HEK293T (cell line): ENCODE results near the gene CS.
"Not testable (repeated sequence)": the region's sequence is repeated elsewhere in the genome, so short reads cannot be mapped to it uniquely, and the experiment has no call there.

Experiments used
- CTCF ChIA-PET: fragments of 350-600 bp; formaldehyde crosslinking; extraction: SDS; loops from one replicate; lab custom pipeline; 2021; ENCODE audit warnings: antibody characterized with exemption, inconsistent platforms; lab: Yijun Ruan, JAX
- POLR2A ChIA-PET: fragments of 350-600 bp; formaldehyde crosslinking; extraction: SDS; loops from one replicate; lab custom pipeline; 2020; ENCODE audit warnings: antibody characterized with exemption, inconsistent platforms; lab: Yijun Ruan, JAX
- DNase-seq: peaks from one replicate; pipeline ENCODE4 v3.0.0; 2012; ENCODE audit warnings: mixed read lengths; ENCODE audit errors: extremely low spot score
- ARNT ChIP-seq: fragments of 450-650 bp; IDR thresholded peaks from 2 replicates; pipeline ENCODE4 v1.6.1; 2017; ENCODE audit warnings: mild to moderate bottlenecking
- BHLHE40 ChIP-seq: fragments of 450-650 bp; IDR thresholded peaks from 2 replicates; pipeline ENCODE4 v1.6.1; 2016; ENCODE audit warnings: mild to moderate bottlenecking, moderate library complexity, borderline replicate concordance
- CTBP1 ChIP-seq: fragments of 450-650 bp; IDR thresholded peaks from 2 replicates; pipeline ENCODE4 v1.6.1; 2016; ENCODE audit warnings: borderline replicate concordance
- ELF4 ChIP-seq: fragments of 450-650 bp; IDR thresholded peaks from 2 replicates; pipeline ENCODE4 v1.6.1; 2017; ENCODE audit warnings: antibody characterized with exemption
- FOXA1 ChIP-seq: fragments of 450-650 bp; IDR thresholded peaks from 2 replicates; pipeline ENCODE4 v1.6.1; 2016; ENCODE audit warnings: mild to moderate bottlenecking
- FOXK2 ChIP-seq: fragments of 450-650 bp; IDR thresholded peaks from 2 replicates; pipeline ENCODE4 v1.6.1; 2016; ENCODE audit warnings: mild to moderate bottlenecking
- FOXM1 ChIP-seq: fragments of 450-650 bp; IDR thresholded peaks from 2 replicates; pipeline ENCODE4 v1.6.1; 2017; ENCODE audit warnings: mild to moderate bottlenecking, borderline replicate concordance
- HDGF ChIP-seq: fragments of 450-650 bp; IDR thresholded peaks from 2 replicates; pipeline ENCODE4 v1.6.1; 2017; ENCODE audit warnings: antibody characterized with exemption, borderline replicate concordance
- L3MBTL2 ChIP-seq: fragments of 450-650 bp; conservative IDR thresholded peaks from 2 replicates; pipeline ENCODE4 v1.6.1; 2016; ENCODE audit warnings: mild to moderate bottlenecking
- LEF1 ChIP-seq: fragments of 450-650 bp; IDR thresholded peaks from 2 replicates; pipeline ENCODE4 v1.6.1; 2017; ENCODE audit warnings: mild to moderate bottlenecking, borderline replicate concordance
- NFRKB ChIP-seq: fragments of 450-650 bp; IDR thresholded peaks from 2 replicates; pipeline ENCODE4 v1.6.1; 2016; ENCODE audit warnings: mild to moderate bottlenecking, moderate library complexity
- PKNOX1 ChIP-seq: fragments of 450-650 bp; IDR thresholded peaks from 2 replicates; pipeline ENCODE4 v1.6.1; 2016
- SP1 ChIP-seq: fragments of 450-650 bp; IDR thresholded peaks from 2 replicates; pipeline ENCODE4 v1.6.1; 2017
- SUZ12 ChIP-seq: fragments of 450-650 bp; IDR thresholded peaks from 2 replicates; pipeline ENCODE4 v1.6.1; 2016; ENCODE audit warnings: mild to moderate bottlenecking
- TARDBP ChIP-seq: fragments of 450-650 bp; IDR thresholded peaks from 2 replicates; pipeline ENCODE4 v1.6.1; 2016
- ZNF384 ChIP-seq: fragments of 450-650 bp; IDR thresholded peaks from 2 replicates; pipeline ENCODE4 v1.6.1; 2016

The CS gene

GRCh38 chr12:56299853-56300643, at the start of gene CS:
TSS of gene CS (minus strand) at chr12:56300330. CDS start at chr12:56300201, 129 bp downstream.
- TF ChIP-seq ARNT, result no peak
- TF ChIP-seq PKNOX1, result peak; percentile 93
- TF ChIP-seq L3MBTL2, result peak; percentile 62; the same call in 1 of the 2 replicates
- POLR2A ChIA-PET, result interaction anchor here (0.5 to 3.6 kb wide), 9 partner anchors 8 to 337 kb away, joined by 3 to 10 read pairs (median 3); partner anchors contain the start of genes ESYT1 and RNF41
- DNase-seq, result peak; percentile 96
- CTCF ChIA-PET, result interaction anchor here (1.5 kb wide), 1 partner anchor 34 kb away, joined by 3 read pairs; the partner anchor contains the start of gene COQ10A

GRCh38 chr12:56348776-56349175, 48.6 kb upstream of the CS start:
- POLR2A ChIA-PET, result interaction anchor here (0.5 to 3.3 kb wide), 5 partner anchors 10 to 184 kb away, joined by 3 to 20 read pairs (median 3); partner anchors contain the start of genes PAN2, STAT2 and TIMELESS
- TF ChIP-seq ZNF384, result no peak
- no peak for TF ChIP-seq SP1
- TF ChIP-seq SUZ12, result no peak
- TF ChIP-seq L3MBTL2, result no peak
- no peak for TF ChIP-seq HDGF
- TF ChIP-seq FOXA1, result no peak
- no peak for TF ChIP-seq FOXK2
- no peak for TF ChIP-seq FOXM1
- no peak for TF ChIP-seq ARNT
- no peak for TF ChIP-seq TARDBP
- no peak for DNase-seq
- CTCF ChIA-PET, result no interaction called here

DNA sequence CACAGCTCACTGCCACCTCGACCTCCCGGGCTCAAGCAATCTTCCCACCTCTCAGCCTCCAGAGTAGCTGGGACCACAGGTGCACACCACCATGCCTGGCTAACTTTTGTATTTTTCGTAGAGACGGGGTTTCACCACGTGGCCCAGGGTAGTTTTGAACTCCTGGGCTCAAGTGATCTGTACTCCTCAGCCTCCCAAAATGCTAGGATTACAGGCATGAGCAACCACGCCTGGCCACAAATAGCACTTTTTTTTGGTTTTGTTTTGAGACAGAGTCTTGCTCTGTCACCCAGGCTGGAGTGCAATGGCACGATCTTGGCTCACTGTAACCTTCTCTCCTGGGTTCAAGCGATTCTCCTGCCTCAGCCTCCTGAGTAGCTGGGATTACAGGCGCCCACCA, 47.1 kb upstream of the CS start:
- POLR2A ChIA-PET, result interaction anchor here (0.9 to 3.3 kb wide), 2 partner anchors 12 to 32 kb away, joined by 3 to 20 read pairs; partner anchors contain the start of genes CNPY2 and STAT2
- DNase-seq, result not testable (repeated sequence)
- CTCF ChIA-PET, result interaction anchor here (0.6 to 1.5 kb wide), 3 partner anchors 10 to 117 kb away, joined by 3 to 7 read pairs (median 3); no protein-coding TSS in a partner anchor

DNA sequence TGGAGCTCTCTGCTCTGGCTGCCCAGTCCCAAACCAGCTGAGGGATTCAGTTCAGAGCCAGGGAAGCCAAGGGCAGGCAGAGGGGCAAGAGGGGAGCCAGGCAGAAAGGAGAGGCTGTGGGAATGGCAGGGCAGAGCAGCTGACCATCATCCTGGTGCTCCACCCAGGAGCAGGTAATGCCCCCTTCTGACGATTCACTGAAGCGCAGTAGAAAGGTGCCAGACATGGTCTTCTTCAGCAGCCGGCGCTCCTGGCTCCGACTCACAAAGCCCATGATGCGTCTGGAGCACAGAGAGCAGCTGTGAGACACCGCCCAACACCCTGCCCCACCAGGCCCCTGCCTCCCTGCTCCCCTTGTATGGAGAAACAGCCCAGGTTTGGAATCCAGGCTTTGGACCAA, 46.5 kb upstream of the CS start:
- DNase-seq, result no peak
- POLR2A ChIA-PET, result interaction anchor here (0.9 to 3.3 kb wide), 2 partner anchors 12 to 31 kb away, joined by 3 to 20 read pairs; partner anchors contain the start of genes CNPY2 and STAT2
- CTCF ChIA-PET, result interaction anchor here (1.1 to 1.5 kb wide), 2 partner anchors 9 to 118 kb away, joined by 3 to 7 read pairs; no protein-coding TSS in a partner anchor
- TF ChIP-seq L3MBTL2 (no peak), FOXK2 (no peak), LEF1 (no peak), HDGF (no peak), NFRKB (no peak), SUZ12 (no peak), TARDBP (no peak), ELF4 (no peak), PKNOX1 (no peak), FOXM1 (no peak), FOXA1 (no peak), ARNT (no peak), ZNF384 (no peak), CTBP1 (no peak), BHLHE40 (no peak), SP1 (no peak)

DNA sequence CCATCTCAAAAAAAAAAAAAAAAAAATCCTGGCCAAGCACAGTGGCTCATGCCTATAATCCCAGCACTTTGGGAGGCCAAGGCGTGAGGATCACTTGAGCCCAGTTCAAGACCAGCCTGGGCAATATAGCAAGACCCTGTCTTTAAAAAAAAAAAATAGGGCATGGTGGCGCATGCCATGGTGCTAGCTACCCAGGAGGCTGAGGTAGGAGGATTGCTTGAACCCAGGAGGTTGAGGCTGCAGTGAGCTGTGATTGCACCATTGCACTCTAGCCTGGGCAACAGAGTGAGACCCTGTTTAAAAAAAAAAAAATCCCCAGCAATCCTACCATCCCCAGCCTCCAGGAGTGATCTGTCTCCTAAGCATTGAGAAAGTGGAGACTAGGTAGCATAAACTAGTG, 42.2 kb upstream of the CS start:
- CTCF ChIA-PET, DNase-seq: not testable (repeated sequence)
- POLR2A ChIA-PET, result interaction anchor here (1.7 kb wide), 1 partner anchor 17 kb away, joined by 11 read pairs; the partner anchor contains the start of gene STAT2

- POLR2A ChIA-PET, result interaction anchor here (0.6 to 1.7 kb wide), 3 partner anchors 9 to 25 kb away, joined by 3 to 11 read pairs (median 3); partner anchors contain the start of genes CNPY2 and STAT2
- no peak for DNase-seq
- no peak for TF ChIP-seq LEF1
- no peak for TF ChIP-seq L3MBTL2
- TF ChIP-seq SP1, result no peak
- no peak for TF ChIP-seq ELF4
- no peak for TF ChIP-seq SUZ12
- TF ChIP-seq FOXA1, result no peak
- no peak for TF ChIP-seq TARDBP
- TF ChIP-seq FOXM1, result no peak
- TF ChIP-seq ARNT, result no peak
- no peak for TF ChIP-seq HDGF
- no peak for TF ChIP-seq NFRKB
- TF ChIP-seq CTBP1, result no peak
- TF ChIP-seq ZNF384, result no peak
- no peak for TF ChIP-seq FOXK2
- CTCF ChIA-PET, result no interaction called here
Measured at GRCh38 chr12:56341616-56342015, 41.5 kb upstream of the CS start.

DNA sequence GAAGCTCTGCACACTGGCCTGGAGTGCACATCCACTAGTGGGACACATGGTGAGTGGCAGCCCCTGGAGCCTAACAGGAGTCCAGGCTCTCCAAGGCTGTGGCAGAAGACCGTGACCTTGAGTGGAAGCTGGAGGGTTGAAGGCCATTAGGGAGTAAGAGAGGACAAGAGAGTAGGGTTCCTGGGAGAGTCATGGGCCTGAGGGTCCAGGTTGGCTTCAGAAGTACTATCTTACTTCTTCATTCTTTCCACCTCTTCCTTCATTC, 39.0 kb upstream of the CS start:
- CTCF ChIA-PET, result no interaction called here

More for the DNA sequence above, 39.0 kb upstream of the CS start:
- POLR2A ChIA-PET, result interaction anchor here (1.1 kb wide), 1 partner anchor 21 kb away, joined by 4 read pairs; the partner anchor contains the start of gene STAT2
- TF ChIP-seq SP1 (no peak), HDGF (no peak), PKNOX1 (no peak), TARDBP (no peak), FOXA1 (no peak), BHLHE40 (no peak), L3MBTL2 (no peak), ELF4 (no peak), FOXK2 (no peak), NFRKB (no peak), SUZ12 (no peak), FOXM1 (no peak), ZNF384 (no peak), LEF1 (no peak)
- no peak for DNase-seq
